Stimulated activated CD4-positive, alpha-beta T cell treated with anti-CD3 and anti-CD28 coated beads, Interleukin-4, amount 100 ng/mL, for 1 hour (primary cell): ENCODE data around the gene TULP3.

Source experiments
- DNase-seq: peaks from one replicate; pipeline ENCODE4 v3.0.0-alpha.2; 2020

TULP3 gene

GRCh38 chr12:2877047-2877952, 13.4 kb upstream of the TULP3 start, which contains the start of the genes FOXM1 and RHNO1:
Gene FOXM1 (minus strand): TSS chr12:2877174. CDS start chr12:2874478, 2,696 bp downstream.
Gene RHNO1 (plus strand): TSS chr12:2877223. CDS start chr12:2885367, 8,144 bp downstream.
- DNase-seq = peak; percentile 85

- peak; percentile 3 for DNase-seq
These were observed 12.5 kb upstream of the TULP3 start for GRCh38 chr12:2877953-2878732.

- no peak for DNase-seq
These were observed 10.8 kb upstream of the TULP3 start for GRCh38 chr12:2879853-2880252.

GRCh38 chr12:2884810-2885209, 5.9 kb upstream of the TULP3 start:
- no peak for DNase-seq

- no peak for DNase-seq
These were observed 3.8 kb upstream of the TULP3 start for GRCh38 chr12:2886768-2887450.

GRCh38 chr12:2890001-2890387, 697 bp upstream of the TULP3 start:
- DNase-seq = no peak

GRCh38 chr12:2891240-2892053, 756 bp downstream of the TULP3 start:
- peak; percentile 26 for DNase-seq

GRCh38 chr12:2892246-2892645, 1.6 kb downstream of the TULP3 start:
- no peak for DNase-seq

- no peak for DNase-seq
These were observed 2.3 kb downstream of the TULP3 start for GRCh38 chr12:2893007-2893406.

- no peak for DNase-seq
These were observed 4.4 kb downstream of the TULP3 start for GRCh38 chr12:2895051-2895451.

- no peak for DNase-seq
These were observed 4.8 kb downstream of the TULP3 start for GRCh38 chr12:2895511-2895910.

GRCh38 chr12:2897418-2897817, 6.7 kb downstream of the TULP3 start:
- no peak for DNase-seq

GRCh38 chr12:2900642-2901041, 10.0 kb downstream of the TULP3 start:
- DNase-seq = no peak

GRCh38 chr12:2902272-2902880, 11.7 kb downstream of the TULP3 start:
- no peak for DNase-seq

GRCh38 chr12:2904260-2904659, 13.6 kb downstream of the TULP3 start:
- no peak for DNase-seq

GRCh38 chr12:2912216-2912575, 21.5 kb downstream of the TULP3 start:
- DNase-seq = no peak

- no peak for DNase-seq
These were observed 28.6 kb downstream of the TULP3 start for GRCh38 chr12:2919249-2919648.

GRCh38 chr12:2922329-2922728, 31.6 kb downstream of the TULP3 start:
- no peak for DNase-seq

GRCh38 chr12:2923057-2923456, 32.4 kb downstream of the TULP3 start:
- DNase-seq = no peak

GRCh38 chr12:2924019-2924418, 33.3 kb downstream of the TULP3 start:
- DNase-seq = no peak

GRCh38 chr12:2925322-2925995, 34.8 kb downstream of the TULP3 start:
- DNase-seq = no peak
